Astrocyte of the cerebellum (primary cell): ENCODE measurements around the gene SLC15A3.
"Not testable (repeated sequence)": the region's sequence is repeated elsewhere in the genome, so short reads cannot be mapped to it uniquely, and the experiment has no call there.

ENCODE experiments used
- DNase-seq: peaks from one replicate; pipeline ENCODE4 v3.0.0-alpha.2; 2011; ENCODE audit warnings: low read depth
- H3K4me3 ChIP-seq: 2 replicates; pipeline ENCODE4 v1.5.1; 2011; ENCODE audit warnings: mild to moderate bottlenecking, low read depth, low read length, moderate library complexity
- CTCF ChIP-seq: IDR thresholded peaks from 2 replicates; pipeline ENCODE4 v1.5.1; 2012; ENCODE audit warnings: low read length, low read depth, moderate library complexity, mild to moderate bottlenecking; ENCODE audit errors: missing control alignments
- in situ Hi-C: cut with HindIII; loops from 2 replicates; pipeline ENCODE4 v1.10.0; 2017; ENCODE audit warnings: low sequenced_read_pairs

The SLC15A3 gene

GRCh38 chr11:60978546-60979380 lies 26.8 kb upstream of the SLC15A3 start:
- H3K4me3 ChIP-seq: no peak overlapping the region
- in situ Hi-C loops: no loop called here
- TF ChIP-seq CTCF: no peak
- no peak for DNase-seq

- in situ Hi-C loops: no loop called here
- no peak for DNase-seq
- H3K4me3 ChIP-seq: no peak overlapping the region
- TF ChIP-seq CTCF: no peak
These were observed 25.9 kb upstream of the SLC15A3 start for GRCh38 chr11:60977836-60978235.

GRCh38 chr11:60977224-60977623 lies 25.2 kb upstream of the SLC15A3 start:
- in situ Hi-C loops: no loop called here
- no peak overlapping the region for H3K4me3 ChIP-seq
- no peak for TF ChIP-seq CTCF
- DNase-seq: no peak

GRCh38 chr11:60974726-60975125 lies 22.8 kb upstream of the SLC15A3 start:
- in situ Hi-C loops: no loop called here
- TF ChIP-seq CTCF: no peak
- H3K4me3 ChIP-seq: no peak overlapping the region
- DNase-seq: no peak

GRCh38 chr11:60974316-60974715 lies 22.3 kb upstream of the SLC15A3 start:
- H3K4me3 ChIP-seq, DNase-seq, in situ Hi-C loops: not testable (repeated sequence)

GRCh38 chr11:60973699-60974098 lies 21.7 kb upstream of the SLC15A3 start:
- in situ Hi-C loops: no loop called here
- no peak for TF ChIP-seq CTCF
- DNase-seq: no peak
- no peak overlapping the region for H3K4me3 ChIP-seq

GRCh38 chr11:60972182-60973030 lies 20.4 kb upstream of the SLC15A3 start:
- DNase-seq: no peak
- in situ Hi-C loops: no loop called here

More at GRCh38 chr11:60972182-60973030, 20.4 kb upstream of the SLC15A3 start:
- TF ChIP-seq CTCF: no peak
- H3K4me3 ChIP-seq: no peak overlapping the region
